Activated naive CD4-positive, alpha-beta T cell treated with anti-CD3 and anti-CD28 coated beads, Interleukin-2, amount 10 ng/mL, durations not matched to agents 7 days and 5 days (primary cell): ENCODE results near the gene TBX1.

Experiments
- CTCF ChIA-PET: fragments of 350-600 bp; sonication (Branson Sonifier 250); formaldehyde crosslinking; loops from one replicate; lab custom pipeline; 2021; ENCODE audit warnings: antibody characterized with exemption; lab: Charles Lee
- DNase-seq: peaks from one replicate; pipeline ENCODE4 v3.0.0-alpha.2; 2020
- H3K27ac Mint-ChIP-seq: one replicate; pipeline ENCODE4 v1.8.0; 2021; ENCODE audit warnings: mild to moderate bottlenecking, moderate library complexity, mixed read lengths
- H3K27me3 Mint-ChIP-seq: one replicate; pipeline ENCODE4 v1.8.0; 2021; ENCODE audit warnings: mild to moderate bottlenecking, mixed read lengths
- H3K36me3 Mint-ChIP-seq: one replicate; pipeline ENCODE4 v1.8.0; 2021; ENCODE audit warnings: mixed read lengths
- H3K4me1 Mint-ChIP-seq: one replicate; pipeline ENCODE4 v1.8.0; 2021; ENCODE audit warnings: mixed read lengths
- H3K4me3 Mint-ChIP-seq: one replicate; pipeline ENCODE4 v1.8.0; 2021; ENCODE audit warnings: mild to moderate bottlenecking, moderate library complexity, mixed read lengths
- H3K9me3 Mint-ChIP-seq: one replicate; pipeline ENCODE4 v1.8.0; 2021; ENCODE audit warnings: mixed read lengths

TBX1 gene

DNA sequence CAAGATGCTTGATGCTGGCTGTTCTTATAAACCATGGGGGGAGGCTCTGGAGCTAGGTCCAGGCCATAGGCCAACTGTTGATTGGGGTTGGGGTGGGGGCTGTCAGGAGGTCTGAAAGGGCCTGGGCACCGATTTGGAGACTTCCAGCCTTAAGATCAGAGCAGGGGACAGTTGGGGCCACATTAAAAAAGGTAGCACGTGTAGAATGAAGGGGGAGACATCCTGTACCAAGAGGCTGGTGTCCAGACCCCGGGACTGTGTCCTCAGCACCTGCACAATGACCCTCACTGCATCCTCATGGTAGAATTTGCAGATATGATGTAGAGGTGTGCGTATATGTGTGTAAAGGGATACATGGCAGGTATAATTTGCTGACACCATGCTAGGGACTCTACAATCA lies 12.4 kb upstream of the TBX1 start:
- DNase-seq = no peak
- CTCF ChIA-PET = no interaction called here
- Mint-ChIP-seq H3K4me1 (no peaks in the 10 kb centered on the region), H3K27ac (no peak overlapping the region), H3K36me3 (no peaks in the 10 kb centered on the region), H3K4me3 (no peak overlapping the region), H3K9me3 (no peaks in the 10 kb centered on the region), H3K27me3 (peaks cover 30% of the 10 kb centered on the region)

DNA sequence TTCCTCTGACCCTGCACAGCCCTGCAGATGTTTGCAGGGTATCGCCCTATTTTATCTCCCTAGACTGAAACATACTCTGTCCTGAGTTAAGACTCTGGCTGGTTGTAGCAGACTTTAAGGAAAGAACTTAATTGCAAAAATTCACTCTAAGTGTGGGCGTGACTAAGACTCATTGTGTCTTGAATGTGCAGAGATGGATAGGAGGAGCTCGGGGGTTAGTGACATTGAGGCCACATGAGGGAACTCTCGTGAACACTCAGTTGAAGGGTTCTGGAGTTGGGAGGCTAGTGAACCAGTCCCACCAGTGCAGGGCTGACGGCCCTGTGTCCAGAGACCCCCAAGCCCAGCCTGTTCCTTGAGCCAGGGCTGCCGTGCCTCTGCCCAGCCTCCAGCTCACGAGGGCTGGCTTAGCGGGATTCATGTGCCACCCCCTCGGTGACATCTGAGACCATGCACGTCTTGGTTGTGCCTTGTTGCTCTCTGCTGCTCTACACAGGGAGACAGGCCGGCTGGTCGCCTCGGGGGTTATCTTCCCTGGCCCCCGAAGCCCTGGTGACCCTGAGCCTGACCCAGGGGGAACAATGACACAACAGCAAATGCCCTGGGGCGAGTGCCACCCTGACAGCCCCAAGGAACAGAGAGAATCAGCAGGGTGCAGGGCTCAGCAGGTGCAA lies 11.4 kb upstream of the TBX1 start:
- no peaks in the 10 kb centered on the region for H3K9me3 Mint-ChIP-seq
- peaks cover 40% of the 10 kb centered on the region for H3K27me3 Mint-ChIP-seq
- no peak overlapping the region for H3K4me3 Mint-ChIP-seq
- no peaks in the 10 kb centered on the region for H3K4me1 Mint-ChIP-seq
- H3K27ac Mint-ChIP-seq = no peak overlapping the region
- DNase-seq = no peak
- CTCF ChIA-PET = interaction anchor here (1.4 kb wide), 1 partner anchor 161 kb away, joined by 3 read pairs; no protein-coding TSS in a partner anchor
- no peaks in the 10 kb centered on the region for H3K36me3 Mint-ChIP-seq

DNA sequence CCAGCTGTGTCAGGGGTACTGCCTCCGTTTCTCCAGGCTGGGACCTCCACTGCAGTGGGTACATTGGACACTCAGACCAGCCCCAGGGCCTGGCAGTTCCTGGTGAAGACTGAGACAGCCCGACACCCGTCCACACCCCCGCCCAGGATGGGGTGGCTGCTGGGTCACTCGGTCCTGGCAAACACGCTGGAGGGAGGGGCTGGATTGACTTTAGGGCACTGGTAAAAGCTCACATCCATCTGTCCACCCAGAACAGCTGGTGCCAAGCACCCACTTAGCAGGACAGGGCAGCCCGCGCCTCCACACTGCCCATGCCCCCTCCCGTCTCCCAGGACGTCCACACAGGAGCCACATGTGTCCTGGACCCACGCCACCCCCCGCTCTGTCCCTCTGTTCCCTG lies 10.7 kb upstream of the TBX1 start:
- Mint-ChIP-seq H3K27me3 (peaks cover 47% of the 10 kb centered on the region), H3K4me3 (no peak overlapping the region), H3K36me3 (no peaks in the 10 kb centered on the region), H3K27ac (no peak overlapping the region), H3K4me1 (no peaks in the 10 kb centered on the region), H3K9me3 (no peaks in the 10 kb centered on the region)
- no peak for DNase-seq
- CTCF ChIA-PET = interaction anchor here (1.4 kb wide), 1 partner anchor 160 kb away, joined by 3 read pairs; no protein-coding TSS in a partner anchor

DNA sequence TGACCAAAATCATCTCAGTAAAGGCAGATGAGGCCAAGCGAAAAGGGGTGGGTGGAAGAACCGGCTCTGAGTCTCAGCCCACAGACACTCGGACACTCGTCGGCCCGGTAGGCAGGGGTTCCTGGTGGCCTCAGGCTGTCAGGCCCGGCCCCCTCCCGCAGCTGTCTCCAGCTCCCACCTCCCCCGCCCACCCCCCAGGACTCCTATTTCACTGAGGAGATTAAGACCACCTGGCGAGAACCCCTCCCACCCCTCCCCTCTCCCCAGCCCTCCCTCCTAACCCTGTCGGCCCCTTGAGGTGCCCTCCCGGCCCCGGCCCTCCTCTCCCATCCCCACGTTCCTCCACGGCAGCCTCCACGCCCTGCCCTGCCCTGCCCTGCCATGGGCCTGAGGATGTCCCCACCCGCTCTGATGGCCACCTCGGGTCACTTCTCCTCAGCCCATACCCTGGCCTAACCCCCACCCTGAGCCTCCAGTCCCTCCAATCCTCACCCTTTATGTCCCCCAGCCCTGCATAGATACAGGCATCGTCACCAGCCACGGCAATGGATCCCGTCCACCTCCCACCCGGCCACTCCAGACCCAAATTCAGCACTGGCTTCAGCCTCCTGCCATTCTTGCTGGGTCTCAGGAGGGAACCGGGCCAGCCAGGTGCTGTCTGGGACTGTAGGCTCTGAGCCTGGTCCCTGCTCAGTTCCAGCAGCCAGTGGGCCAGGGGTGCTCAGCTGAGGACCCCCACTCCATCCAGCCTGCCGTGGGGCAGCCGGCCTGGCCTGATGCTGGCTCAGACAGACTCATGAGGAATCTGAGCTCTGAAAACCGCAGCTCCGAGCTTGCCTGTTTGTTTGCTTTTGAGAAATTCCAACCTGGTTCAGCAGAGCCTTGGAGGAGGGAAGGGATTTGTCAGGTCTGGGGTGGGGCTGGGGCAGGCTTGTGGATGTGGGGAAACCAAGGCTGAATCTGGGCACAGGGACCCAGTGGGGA lies 9.8 kb upstream of the TBX1 start:
- Mint-ChIP-seq H3K27me3 (peaks cover 56% of the 10 kb centered on the region), H3K4me1 (peaks cover 2% of the 10 kb centered on the region), H3K4me3 (no peak overlapping the region), H3K36me3 (no peaks in the 10 kb centered on the region), H3K9me3 (no peaks in the 10 kb centered on the region), H3K27ac (no peak overlapping the region)
- CTCF ChIA-PET = interaction anchor here (0.9 to 1.4 kb wide), 3 partner anchors 20 to 203 kb away, joined by 3 to 4 read pairs (median 4); no protein-coding TSS in a partner anchor
- no peak for DNase-seq

DNA sequence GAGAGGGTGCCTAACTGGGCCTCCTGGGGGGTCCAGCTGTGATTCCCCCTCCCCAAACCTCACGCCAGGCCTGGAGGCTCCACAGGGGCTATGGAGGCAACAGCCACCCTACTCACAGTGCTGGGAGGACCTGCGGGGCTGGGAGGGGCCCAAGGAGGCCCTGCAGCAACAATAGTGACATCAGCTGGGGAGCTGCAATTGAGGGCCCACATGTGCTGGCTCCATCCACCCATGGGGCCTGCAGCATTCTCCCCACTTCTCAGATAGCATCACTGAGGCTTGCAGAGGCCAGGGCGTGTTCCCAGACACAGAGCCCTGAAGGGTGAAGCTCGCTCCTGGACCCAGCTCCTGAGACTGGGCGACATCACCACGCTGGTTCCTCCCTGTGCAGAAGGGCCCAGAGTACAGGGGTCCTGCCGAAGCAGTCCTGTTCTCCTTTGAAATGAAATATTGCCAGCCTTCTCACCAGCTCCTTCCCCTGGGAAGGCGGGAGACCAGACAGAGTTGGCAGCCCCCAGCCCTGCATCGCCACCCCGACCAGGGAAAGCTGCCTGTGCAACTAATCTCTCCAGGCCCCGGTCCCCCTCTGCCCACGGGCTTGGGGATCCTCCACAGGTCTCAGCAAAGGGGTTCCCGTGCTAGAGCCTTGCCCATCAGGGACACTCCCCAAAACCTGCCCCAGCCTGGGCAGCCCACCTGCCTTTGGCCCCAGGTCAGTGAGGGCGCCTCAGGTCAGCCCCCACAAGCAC lies 8.9 kb upstream of the TBX1 start:
- H3K9me3 Mint-ChIP-seq = no peaks in the 10 kb centered on the region
- no peak overlapping the region for H3K27ac Mint-ChIP-seq
- DNase-seq = no peak
- H3K27me3 Mint-ChIP-seq = peaks cover 65% of the 10 kb centered on the region
- H3K36me3 Mint-ChIP-seq = no peaks in the 10 kb centered on the region
- CTCF ChIA-PET = interaction anchor here (0.9 to 1.2 kb wide), 2 partner anchors 21 to 202 kb away, joined by 4 read pairs; no protein-coding TSS in a partner anchor
- H3K4me1 Mint-ChIP-seq = peaks cover 9% of the 10 kb centered on the region
- H3K4me3 Mint-ChIP-seq = no peak overlapping the region

DNA sequence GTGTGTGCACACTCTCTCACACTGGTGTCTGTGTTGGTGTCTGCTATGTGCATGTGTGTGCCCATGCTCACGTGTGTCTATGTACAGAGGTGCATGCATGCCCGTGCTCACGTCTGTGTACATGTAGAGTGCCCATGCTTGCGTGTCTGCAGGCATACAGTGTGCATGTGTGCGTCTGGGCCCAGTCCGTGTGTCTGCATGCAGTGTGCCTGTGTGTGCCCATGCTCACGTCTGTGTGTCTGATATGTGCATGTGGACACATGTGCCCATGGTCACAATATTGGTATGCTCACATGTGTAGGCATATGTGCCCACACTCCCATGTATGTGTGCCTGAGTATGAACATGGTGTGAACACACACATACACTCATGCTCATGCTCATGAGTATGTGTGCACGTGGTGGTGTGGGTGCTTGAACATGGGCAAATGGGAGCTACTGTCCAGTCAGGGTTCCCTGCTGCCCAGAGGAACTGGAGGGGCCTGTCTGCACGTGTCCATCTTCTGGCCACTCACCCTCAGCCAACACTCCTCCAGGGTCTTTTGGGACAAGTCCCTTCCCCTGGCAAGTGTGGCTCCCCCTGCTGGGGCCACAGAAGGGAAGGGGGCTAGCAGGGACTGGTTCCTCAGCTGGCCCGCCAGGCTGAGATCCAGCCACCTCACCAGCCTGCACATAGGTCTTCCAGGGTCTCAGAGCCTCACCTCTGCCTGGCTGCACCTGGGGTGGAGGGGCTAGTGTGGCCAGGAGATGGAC lies 7.3 kb upstream of the TBX1 start:
- CTCF ChIA-PET = interaction anchor here (4.6 to 6.9 kb wide), 2 partner anchors 23 to 159 kb away, joined by 15 to 46 read pairs; no protein-coding TSS in a partner anchor
- H3K27ac Mint-ChIP-seq = no peak overlapping the region
- H3K36me3 Mint-ChIP-seq = no peaks in the 10 kb centered on the region
- H3K9me3 Mint-ChIP-seq = no peaks in the 10 kb centered on the region
- H3K27me3 Mint-ChIP-seq = peaks cover 81% of the 10 kb centered on the region
- no peak for DNase-seq
- H3K4me1 Mint-ChIP-seq = peaks cover 16% of the 10 kb centered on the region
- no peak overlapping the region for H3K4me3 Mint-ChIP-seq

DNA sequence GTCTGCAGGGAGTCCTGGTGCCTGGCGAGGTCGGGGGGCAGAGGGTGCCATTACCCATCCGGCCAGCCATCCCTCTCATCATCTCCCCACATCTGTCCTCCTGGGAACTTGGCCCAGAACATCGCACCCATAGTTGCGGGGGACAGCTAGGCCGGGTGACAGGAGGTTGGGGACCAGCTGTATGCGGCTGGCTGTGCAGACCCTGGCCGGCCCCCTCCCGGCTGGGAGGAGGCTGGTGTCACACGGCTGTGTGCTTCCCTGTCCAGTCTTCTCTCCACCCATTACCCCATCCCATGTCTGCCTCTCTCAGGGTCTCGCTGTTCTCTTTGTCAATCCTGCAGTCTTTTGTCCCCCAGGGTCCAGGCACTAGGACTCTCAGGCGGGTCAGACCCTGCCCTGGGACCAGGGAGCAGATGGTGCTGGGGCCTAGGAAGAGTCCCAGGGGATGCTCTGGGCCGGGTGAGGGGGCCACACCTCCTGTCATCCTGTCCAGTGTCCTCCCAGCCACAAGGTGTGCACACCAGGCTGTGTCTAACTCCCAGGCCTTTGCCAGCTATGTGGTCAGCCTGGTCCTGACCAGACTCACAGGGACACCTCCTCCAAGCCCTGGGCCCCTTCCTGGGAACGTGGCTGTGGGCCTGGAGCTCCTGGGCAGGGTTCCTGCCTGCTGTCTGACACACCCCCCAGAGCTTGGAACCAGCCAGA lies 6.4 kb upstream of the TBX1 start:
- Mint-ChIP-seq H3K27ac (no peak overlapping the region), H3K4me1 (peaks cover 16% of the 10 kb centered on the region), H3K9me3 (no peaks in the 10 kb centered on the region), H3K36me3 (no peaks in the 10 kb centered on the region), H3K4me3 (no peak overlapping the region), H3K27me3 (peaks cover 85% of the 10 kb centered on the region)
- CTCF ChIA-PET = interaction anchor here (0.8 to 6.9 kb wide), 3 partner anchors 24 to 158 kb away, joined by 3 to 46 read pairs (median 15); no protein-coding TSS in a partner anchor
- no peak for DNase-seq

DNA sequence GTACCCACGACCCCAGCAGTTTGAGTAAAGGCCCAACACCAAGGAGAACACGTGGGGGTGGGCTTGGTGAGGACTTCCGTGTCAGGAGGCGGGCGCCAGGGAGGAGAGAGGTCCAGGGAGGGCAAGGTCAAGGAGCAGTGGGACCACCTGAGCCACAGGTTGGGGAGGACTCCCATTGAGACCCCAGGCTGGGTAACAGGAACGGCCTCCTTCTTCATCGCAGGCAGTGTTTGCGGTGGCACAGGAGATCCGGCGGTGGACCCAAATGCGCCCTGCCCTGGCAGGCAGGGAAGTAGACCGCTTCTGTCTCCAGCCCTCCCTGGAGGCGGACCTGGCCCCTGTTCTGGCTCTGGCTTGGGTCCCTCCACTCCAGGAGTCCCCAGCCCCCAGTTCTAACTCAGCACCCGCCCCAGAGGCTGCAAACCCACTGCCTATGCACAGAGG lies 5.9 kb upstream of the TBX1 start:
- no peaks in the 10 kb centered on the region for H3K9me3 Mint-ChIP-seq
- H3K4me3 Mint-ChIP-seq = no peak overlapping the region
- H3K27ac Mint-ChIP-seq = no peak overlapping the region
- H3K36me3 Mint-ChIP-seq = no peaks in the 10 kb centered on the region
- no peak for DNase-seq
- CTCF ChIA-PET = interaction anchor here (0.8 to 6.9 kb wide), 3 partner anchors 24 to 157 kb away, joined by 3 to 46 read pairs (median 15); no protein-coding TSS in a partner anchor
- peaks cover 87% of the 10 kb centered on the region for H3K27me3 Mint-ChIP-seq
- peaks cover 20% of the 10 kb centered on the region for H3K4me1 Mint-ChIP-seq

DNA sequence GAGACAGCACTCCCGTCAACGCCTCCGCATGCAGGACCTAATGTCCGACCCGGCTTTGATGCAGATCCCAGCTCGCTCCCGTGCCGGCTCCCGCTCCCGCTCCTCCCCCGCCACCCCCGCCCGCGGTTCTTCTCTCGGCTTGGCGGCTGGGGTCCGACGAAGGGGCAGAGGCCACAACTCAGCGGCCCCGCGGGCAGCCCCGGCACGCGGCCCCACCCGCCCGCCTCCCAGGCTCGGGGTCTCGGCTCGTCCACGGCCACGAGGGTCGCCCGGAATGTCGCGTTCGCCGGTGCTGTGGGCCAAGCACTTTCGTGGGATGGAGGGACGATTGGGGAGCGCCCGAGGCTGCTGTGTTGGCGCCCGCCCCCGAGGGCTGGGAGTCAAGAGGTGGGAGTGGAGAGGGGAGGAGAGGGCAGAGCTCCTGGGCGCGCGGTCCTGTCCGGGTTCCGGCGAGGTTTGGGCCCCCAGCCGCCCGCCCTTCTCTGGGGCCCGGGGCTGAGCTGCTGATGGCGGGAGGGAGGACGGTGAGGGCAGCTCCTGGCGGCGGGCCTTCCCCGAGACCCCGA lies 5.3 kb upstream of the TBX1 start:
- DNase-seq = no peak
- Mint-ChIP-seq H3K4me3 (no peak overlapping the region), H3K27ac (no peak overlapping the region), H3K27me3 (peaks cover 92% of the 10 kb centered on the region), H3K4me1 (peaks cover 25% of the 10 kb centered on the region), H3K9me3 (no peaks in the 10 kb centered on the region), H3K36me3 (no peaks in the 10 kb centered on the region)
- CTCF ChIA-PET = interaction anchor here (4.6 to 6.9 kb wide), 2 partner anchors 25 to 157 kb away, joined by 15 to 46 read pairs; no protein-coding TSS in a partner anchor

DNA sequence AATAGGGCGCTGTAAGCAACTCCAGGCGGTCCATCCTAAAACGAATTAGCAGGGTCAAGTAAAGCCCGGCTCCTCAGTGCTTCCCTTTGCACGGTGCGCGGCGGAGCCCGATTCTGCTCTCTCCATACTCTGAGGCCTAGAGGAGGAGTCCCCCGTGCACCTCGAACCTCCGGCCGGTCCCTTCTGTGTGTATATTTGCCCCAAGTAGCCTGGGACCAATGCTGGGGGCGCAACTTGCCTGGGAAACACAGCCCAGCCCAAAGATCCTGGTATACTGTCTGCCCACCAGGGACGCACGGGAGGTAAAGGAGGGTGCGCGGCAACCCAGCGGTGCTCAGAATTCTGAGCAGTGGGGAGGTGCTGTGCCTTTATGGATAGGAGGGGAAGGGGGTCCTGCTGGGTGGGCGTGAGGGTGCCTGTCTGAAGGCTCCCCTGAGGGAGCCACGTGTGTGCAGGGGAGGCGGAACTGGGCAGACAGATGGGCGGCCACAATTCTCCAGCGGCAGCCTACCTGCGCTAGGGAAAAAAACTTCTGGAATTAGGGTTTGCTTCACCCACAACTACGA lies 4.8 kb upstream of the TBX1 start:
- no peak for DNase-seq
- Mint-ChIP-seq H3K4me1 (peaks cover 26% of the 10 kb centered on the region), H3K4me3 (peak overlapping the region; percentile 18), H3K36me3 (no peaks in the 10 kb centered on the region), H3K9me3 (no peaks in the 10 kb centered on the region), H3K27me3 (peaks cover 95% of the 10 kb centered on the region), H3K27ac (no peak overlapping the region)
- CTCF ChIA-PET = interaction anchor here (0.6 to 6.9 kb wide), 10 partner anchors 9 to 199 kb away, joined by 3 to 46 read pairs (median 4); partner anchors contain the start of gene GP1BB

DNA sequence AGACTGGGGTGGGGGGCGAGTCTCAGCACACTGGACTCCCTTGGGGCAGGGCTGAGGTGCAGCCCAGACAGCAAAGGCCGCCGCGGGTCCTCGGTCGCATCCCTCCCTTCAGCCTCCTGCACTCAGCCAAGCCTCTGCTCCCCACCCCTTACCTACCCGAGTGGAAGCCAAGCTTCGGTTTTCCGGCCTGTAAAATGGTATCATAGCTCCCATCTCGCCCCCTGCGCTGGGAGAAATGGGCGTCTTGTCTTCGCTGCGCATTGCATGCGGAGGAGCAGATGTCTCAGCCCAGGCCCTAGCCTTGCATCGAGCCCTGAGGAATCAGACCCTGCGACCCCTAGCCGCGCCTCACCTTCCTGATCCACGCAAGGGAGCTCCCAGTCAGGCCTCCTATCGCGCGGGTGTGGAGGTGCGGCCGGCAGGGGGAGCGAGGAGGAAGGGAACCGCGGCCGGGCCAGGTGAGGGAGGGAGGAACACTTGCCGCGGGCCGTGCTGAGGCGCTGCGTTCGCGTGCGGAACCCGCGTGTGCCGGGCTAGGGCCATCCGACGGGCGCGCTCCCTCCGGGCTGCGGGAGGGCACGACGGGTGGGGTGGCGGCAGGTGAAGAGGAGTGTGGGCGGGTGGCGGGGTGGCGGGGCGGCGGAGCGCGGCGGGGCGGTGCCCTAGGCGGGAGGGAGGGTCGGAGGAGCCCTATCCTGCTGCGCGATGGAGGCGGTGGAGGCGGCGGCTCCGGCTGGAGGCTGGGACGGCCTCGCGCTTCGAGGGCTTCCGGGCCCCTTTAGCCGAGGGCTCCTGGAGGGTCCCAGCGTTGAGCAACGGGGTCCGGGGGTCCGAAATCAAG lies 4.1 kb upstream of the TBX1 start:
- CTCF ChIA-PET = interaction anchor here (0.6 to 6.9 kb wide), 10 partner anchors 9 to 198 kb away, joined by 3 to 46 read pairs (median 4); partner anchors contain the start of gene GP1BB
- Mint-ChIP-seq H3K4me1 (peaks cover 26% of the 10 kb centered on the region), H3K27me3 (peaks cover 97% of the 10 kb centered on the region), H3K27ac (no peak overlapping the region), H3K9me3 (no peaks in the 10 kb centered on the region), H3K36me3 (no peaks in the 10 kb centered on the region), H3K4me3 (peak overlapping the region; percentile 60)
- peak; percentile 84 for DNase-seq
